ENCODE measurements around the gene RBM10.

- TF ChIP-seq GATA3 (IDR thresholded peaks at IDR 0.05; ENCODE audit: low read depth, low read length) (no peak), GATA2 (IDR thresholded peaks at IDR 0.05; ENCODE audit: low read depth, low read length) (no peak)
Measured at GRCh38 chrX:47098338-47099094, 46.5 kb upstream of the RBM10 start.

Measured in SH-SY5Y (cell line).